GM12878 (cell line): ENCODE measurements around the gene PEX11B. TPM values are rescaled to one million over a fixed set of nuclear protein-coding genes. Genes with fewer than 3 reads are reported as not detected.

ENCODE experiments used
- ATAC-seq: fragments of 200-7000 bp; cut with Tn5 transposase; 3 replicates; pipeline ENCODE4 v1.9.1; 2020; ENCODE audit warnings: mild to moderate bottlenecking, moderate library complexity
- BruUV-seq: library from RNA; stranded (reverse); fragments of 400-500 nt; replicated peaks from 2 replicates; lab custom pipeline; 2021; lab: Mats Ljungman, UMichigan
- CTCF ChIA-PET: fragments of 300-600 bp; sonication (Branson Sonifier 250); formaldehyde crosslinking; extraction: SDS; loops from one replicate; lab custom pipeline; 2021; ENCODE audit warnings: inconsistent platforms; lab: Yijun Ruan, JAX
- POLR2A ChIA-PET: fragments of 350-600 bp; formaldehyde crosslinking; extraction: SDS; loops from one replicate; lab custom pipeline; 2021; ENCODE audit warnings: inconsistent platforms; lab: Charles Lee
- RAD21 ChIA-PET: fragments of 300-600 bp; sonication (Branson Sonifier 250); formaldehyde crosslinking; loops from one replicate; lab custom pipeline; 2023; ENCODE audit warnings: antibody characterized with exemption; ENCODE audit not compliant: unreplicated experiment; lab: Charles Lee
- SMC1A ChIA-PET: fragments of 300-600 bp; sonication (Branson Sonifier 250); formaldehyde crosslinking; loops from one replicate; lab custom pipeline; 2023; ENCODE audit not compliant: unreplicated experiment, uncharacterized antibody; lab: Charles Lee
- DNase-seq: peaks from one replicate; pipeline ENCODE4 v3.0.0-alpha.2; 2011; ENCODE audit warnings: low read depth, low spot score
- FAIRE-seq: peaks from 3 replicates; lab custom pipeline; 2011; peaks lifted over from hg19 to GRCh38; lab: Jason Lieb, UNC
- H2AFZ ChIP-seq: 2 replicates; pipeline ENCODE4 v1.6.0; 2011; ENCODE audit warnings: low read depth, low read length, control low read depth; ENCODE audit not compliant: control insufficient read depth
- H3K27ac ChIP-seq: 2 replicates; pipeline ENCODE4 v1.5.1; 2011; ENCODE audit warnings: control low read depth; ENCODE audit not compliant: control insufficient read depth, insufficient read depth
- H3K27me3 ChIP-seq, 2 experiments: replicated peaks in 1 of 2; 2 replicates each; pipeline versions ENCODE4 v1.6.0 to v1.6.1; 2011; ENCODE audit warnings: low read length in 1 of 2; ENCODE audit not compliant: control insufficient read depth in 2 of 2, insufficient read depth in 2 of 2
- H3K36me3 ChIP-seq, 2 experiments: 2 replicates each; pipeline ENCODE4 v1.5.1; 2011; ENCODE audit warnings: low read length in 1 of 2; ENCODE audit not compliant: control insufficient read depth in 2 of 2, insufficient read depth in 2 of 2
- H3K4me1 ChIP-seq: 2 replicates; pipeline ENCODE4 v1.6.1; 2011; ENCODE audit warnings: mild to moderate bottlenecking, low read length, moderate library complexity, mixed read lengths; ENCODE audit not compliant: control insufficient read depth, insufficient read depth
- H3K4me2 ChIP-seq: 2 replicates; pipeline ENCODE4 v1.6.0; 2011; ENCODE audit warnings: control low read depth; ENCODE audit not compliant: control insufficient read depth, insufficient read depth
- H3K4me3 ChIP-seq: fragments of 200-600 bp; sonication (generic); 2 replicates; pipeline ENCODE4 v1.5.1; 2016
- H3K79me2 ChIP-seq: 2 replicates; pipeline ENCODE4 v1.6.0; 2011; ENCODE audit warnings: low read length; ENCODE audit not compliant: control insufficient read depth, insufficient read depth
- H3K9ac ChIP-seq: 2 replicates; pipeline ENCODE4 v1.8.0; 2011; ENCODE audit warnings: low read length, control low read depth, mixed read lengths; ENCODE audit not compliant: control insufficient read depth, insufficient read depth
- H3K9me3 ChIP-seq: replicated peaks from 3 replicates; pipeline ENCODE4 v1.5.1; 2011; ENCODE audit warnings: mild to moderate bottlenecking, low read length; ENCODE audit not compliant: control insufficient read depth, insufficient read depth
- H4K20me1 ChIP-seq: 2 replicates; pipeline ENCODE4 v1.6.0; 2011; ENCODE audit not compliant: control insufficient read depth, insufficient read depth
- CREM ChIP-seq: IDR thresholded peaks from 2 replicates; pipeline ENCODE4 v1.6.1; 2014; ENCODE audit warnings: antibody characterized with exemption, low read depth
- DPF2 ChIP-seq: fragments of 450-650 bp; IDR thresholded peaks from 2 replicates; pipeline ENCODE4 v1.6.1; 2017; ENCODE audit warnings: mild to moderate bottlenecking
- EGR1 ChIP-seq, 2 experiments: IDR thresholded peaks; 1 replicate in 1 of 2; 2 replicates in 1 of 2; pipeline ENCODE4 v1.6.1; 2011 to 2012; ENCODE audit warnings: low read depth in 2 of 2, low read length in 2 of 2, borderline replicate concordance in 1 of 2, mild to moderate bottlenecking in 1 of 2, moderate library complexity in 1 of 2
- HDGF ChIP-seq: fragments of 450-650 bp; IDR thresholded peaks from 2 replicates; pipeline ENCODE4 v1.6.1; 2016; ENCODE audit warnings: antibody characterized with exemption
- KDM1A ChIP-seq: fragments of 200-600 bp; sonication (generic); IDR thresholded peaks from 2 replicates; pipeline ENCODE4 v1.6.1; 2016; ENCODE audit warnings: borderline replicate concordance
- MEF2A ChIP-seq: IDR thresholded peaks from 2 replicates; pipeline ENCODE4 v1.6.1; 2011; ENCODE audit warnings: low read depth, mild to moderate bottlenecking, low read length, moderate library complexity; ENCODE audit not compliant: insufficient read depth
- NBN ChIP-seq: fragments of 450-650 bp; IDR thresholded peaks from 2 replicates; pipeline ENCODE4 v1.6.1; 2016
- NFYA ChIP-seq: IDR thresholded peaks from 2 replicates; pipeline ENCODE4 v1.6.1; 2011; ENCODE audit warnings: low read depth, mild to moderate bottlenecking, low read length, improper control_type of control experiment, borderline replicate concordance
- NFYB ChIP-seq: IDR thresholded peaks from 2 replicates; pipeline ENCODE4 v1.6.1; 2011; ENCODE audit warnings: low read depth, mild to moderate bottlenecking, low read length, improper control_type of control experiment, moderate library complexity; ENCODE audit not compliant: insufficient read depth
- NR2F1 ChIP-seq: fragments of 450-650 bp; conservative IDR thresholded peaks from 2 replicates; pipeline ENCODE4 v1.6.1; 2017; ENCODE audit warnings: mild to moderate bottlenecking
- PML ChIP-seq: IDR thresholded peaks from 2 replicates; pipeline ENCODE4 v1.6.1; 2012; ENCODE audit warnings: low read length, inconsistent platforms
- POLR2AphosphoS2 ChIP-seq: IDR thresholded peaks from 2 replicates; pipeline ENCODE4 v1.6.1; 2011; ENCODE audit warnings: low read depth, mild to moderate bottlenecking, low read length, improper control_type of control experiment, moderate library complexity
- RFX5 ChIP-seq: IDR thresholded peaks from 2 replicates; pipeline ENCODE4 v1.6.1; 2011; ENCODE audit warnings: low read depth, low read length, improper control_type of control experiment
- SMAD1 ChIP-seq: fragments of 450-650 bp; IDR thresholded peaks from 2 replicates; pipeline ENCODE4 v1.6.1; 2018; ENCODE audit warnings: mild to moderate bottlenecking, low read depth; ENCODE audit not compliant: partially characterized antibody
- SMAD5 ChIP-seq: IDR thresholded peaks from 2 replicates; pipeline ENCODE4 v1.6.1; 2016; ENCODE audit warnings: antibody characterized with exemption, low read depth
- SMC3 ChIP-seq: IDR thresholded peaks from 2 replicates; pipeline ENCODE4 v1.6.1; 2011; ENCODE audit warnings: low read length, improper control_type of control experiment, borderline replicate concordance
- SPI1 ChIP-seq: IDR thresholded peaks from 2 replicates; pipeline ENCODE4 v1.6.1; 2011; ENCODE audit warnings: low read depth, mild to moderate bottlenecking, low read length, moderate library complexity, borderline replicate concordance; ENCODE audit not compliant: insufficient read depth
- TAF1 ChIP-seq: IDR thresholded peaks from 2 replicates; pipeline ENCODE4 v1.6.1; 2011; ENCODE audit warnings: mild to moderate bottlenecking, low read depth, low read length, borderline replicate concordance
- ZZZ3 ChIP-seq: IDR thresholded peaks from 2 replicates; pipeline ENCODE4 v1.6.1; 2011; ENCODE audit warnings: low read depth; ENCODE audit not compliant: control insufficient read depth, insufficient read length
- WGBS: methylation state at CpG from one replicate; pipeline ENCODE4 v1.1.6; 2016; ENCODE audit warnings: low lambda C conversion rate; ENCODE audit not compliant: insufficient replicate concordance, insufficient coverage; ENCODE audit errors: missing lambda C conversion rate; 5-methylcytosine and 5-hydroxymethylcytosine counted together
- in situ Hi-C: fragments of 300-500 bp; cut with MboI; formaldehyde crosslinking; loops from 9 replicates; pipeline ENCODE4 v1.14.3; 2018; ENCODE audit warnings: mixed read lengths
- intact Hi-C: fragments of 100-400 bp; cut with micrococcal nuclease; formaldehyde crosslinking; loops from one replicate; pipeline ENCODE4 v1.14.2; 2022; ENCODE audit not compliant: unreplicated experiment
- polyA plus RNA-seq, 11 experiments: library from polyadenylated mRNA; depleted of rRNA in 4 of 11; unstranded in 6 of 11; stranded (reverse) in 5 of 11; fragments of >200 nt; fragmentation: Nextera tagmentation in 4 of 11; fragmentation: Illumina TruSeq in 1 of 11; extraction: Ambion mirVana in 4 of 11; extraction: Trizol in 1 of 11; gene quantifications; 1 replicate in 1 of 11; 2 replicates in 10 of 11; pipeline versions ENCODE4 v1.2.1 to v1.2.3, GENCODE V29; 2011 to 2016; ENCODE audit warnings: inconsistent platforms in 2 of 11, missing spikeins in 2 of 11, low read depth in 1 of 11
- total RNA-seq, 4 experiments: library from RNA; depleted of rRNA in 3 of 4; stranded (reverse); fragments of >200 nt in 3 of 4; fragmentation: Illumina TruSeq in 1 of 4; extraction: Trizol in 1 of 4; gene quantifications; 2 replicates each; pipeline versions ENCODE4 v1.2.1 to v1.2.3, GENCODE V29; 2013 to 2021
- TF ChIP-seq, protein P1 (sequence below): fragments of 450-650 bp; IDR thresholded peaks from 2 replicates; pipeline ENCODE4 v1.6.1; 2017; ENCODE audit warnings: low read depth, mild to moderate bottlenecking, moderate library complexity
- TF ChIP-seq, protein P2 (sequence below): fragments of 450-650 bp; IDR thresholded peaks from 2 replicates; pipeline ENCODE4 v1.6.1; 2014; ENCODE audit warnings: mild to moderate bottlenecking

The PEX11B gene
- total and polyA plus RNA-seq, 10 of the 15 experiments (the other 5 are each of a cell fraction or from before 2014, with no cell fraction given), result 24.9 to 129 (median 40.7) TPM

DNA sequence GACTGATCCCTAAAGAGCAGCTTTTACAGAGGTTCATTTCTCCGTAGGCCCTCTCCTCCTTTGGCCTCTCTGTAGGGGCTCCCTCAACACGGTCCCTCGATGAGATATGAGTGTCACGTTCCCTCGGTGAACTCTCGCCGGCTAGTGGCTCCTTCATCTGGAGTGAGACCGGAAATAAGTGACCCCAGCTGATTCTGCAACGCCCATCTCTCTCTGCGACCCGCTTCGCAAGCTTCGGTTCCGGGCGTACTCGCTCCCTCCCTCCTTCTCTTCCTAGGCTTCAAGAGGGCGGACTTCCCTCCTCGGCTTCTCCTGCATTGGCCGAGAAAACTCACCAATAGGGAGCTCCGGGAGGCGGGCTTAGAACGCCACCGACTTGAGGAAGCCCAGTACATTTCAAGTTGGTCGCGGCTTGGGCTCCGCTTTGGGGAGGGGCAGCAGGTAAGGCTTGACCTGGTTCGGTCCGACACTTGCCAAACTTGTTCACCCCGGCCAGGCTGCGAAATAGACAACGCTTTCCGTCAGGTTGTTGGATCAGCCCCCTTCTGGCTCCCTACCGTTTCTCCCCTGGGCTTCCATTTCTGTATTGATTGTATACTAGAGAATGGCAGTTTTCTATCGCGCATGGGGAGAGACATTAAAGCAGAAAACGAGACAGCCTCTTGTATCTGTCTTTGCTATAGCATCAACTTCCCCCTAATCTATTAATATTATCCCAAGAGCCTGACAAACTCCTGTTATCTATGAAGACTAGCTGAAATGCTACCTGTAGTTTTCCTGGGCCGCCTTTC, 46.0 kb upstream of the PEX11B start, which contains the start of the genes ANKRD34A and POLR3GL:
Gene ANKRD34A, minus strand, starts transcription at position 248 of the 791 bp plus-strand sequence. CDS start 2,816 bp downstream, outside the sequence.
Gene POLR3GL, plus strand, starts transcription at position 363 of the 791 bp plus-strand sequence. CDS start 10,176 bp downstream, outside the sequence.
- Histone ChIP-seq H3K9me3 (peaks cover 7% of the 10 kb centered on the region), H3K9ac (peak within 1 kb of the TSS; percentile 70), H4K20me1 (no peaks in the 10 kb centered on the region), H3K79me2 (no peaks in the 10 kb centered on the region; the same call in 1 of the 2 replicates), H3K4me3 (peak within 1 kb of the TSS; percentile 79), H3K27me3 (no peaks in the 10 kb centered on the region; a peak in 1 of 4 replicates), H3K36me3 (no peaks in the 10 kb centered on the region), H3K4me2 (peak within 1 kb of the TSS; percentile 69), H3K4me1 (peaks cover 19% of the 10 kb centered on the region), H2AFZ (peak within 1 kb of the TSS; percentile 99), H3K27ac (peak within 1 kb of the TSS; percentile 73)
- POLR2A ChIA-PET, result interaction anchor here (0.6 to 6.0 kb wide), 27 partner anchors 9 to 140 kb away, joined by 3 to 102 read pairs (median 6); partner anchors contain the start of genes NUDT17, PEX11B, PIAS3 and POLR3C
- FAIRE-seq (peak; percentile 98), ATAC-seq (peak; percentile 95), DNase-seq (peak; percentile 80)
- RAD21 ChIA-PET, result interaction anchor here (0.7 to 6.7 kb wide), 18 partner anchors 10 to 119 kb away, joined by 3 to 100 read pairs (median 4); partner anchors contain the start of genes NUDT17, PEX11B, PIAS3 and RBM8A
- WGBS, result under 1% methylated on average over 37 of the region's 37 CpGs
- SMC1A ChIA-PET, result interaction anchor here (0.6 to 7.9 kb wide), 24 partner anchors 8 to 138 kb away, joined by 3 to 93 read pairs (median 5); partner anchors contain the start of genes PIAS3 and RBM8A
- in situ Hi-C loops, result no loop called here
- intact Hi-C loops, result loop anchor here (5.0 kb wide), 1 partner anchor 73 kb away; no protein-coding TSS in a partner anchor
- BruUV-seq, result TSS peak; percentile 94
- CTCF ChIA-PET, result interaction anchor here (0.5 to 4.8 kb wide), 17 partner anchors 8 to 120 kb away, joined by 3 to 65 read pairs (median 6); partner anchors contain the start of genes ITGA10, NUDT17, PIAS3 and RBM8A
- TF ChIP-seq NBN, result 0 out of 2 replicates have a peak, but pooled peaks have one; percentile 53
- no peak for TF ChIP-seq KDM1A
- no peak for TF ChIP-seq MEF2A
- TF ChIP-seq POLR2AphosphoS2, result peak; percentile 95
- peak; percentile 19; the same call in 1 of the 2 replicates for TF ChIP-seq NFYA
- TF ChIP-seq SMC3, result no peak
- peak; percentile 83; the same call in 1 of the 2 replicates for TF ChIP-seq TAF1
- TF ChIP-seq NR2F1, result no peak
- TF ChIP-seq SMAD1, result peak; percentile 41
- peak; percentile 90 for TF ChIP-seq HDGF
- TF ChIP-seq SPI1, result peak; percentile 74; the same call in 1 of the 2 replicates
- TF ChIP-seq EGR1 (IDR thresholded peaks at IDR 0.05; ENCODE audit: borderline replicate concordance in 1 of 2, low read depth in 2 of 2, low read length in 2 of 2), result peak in 1 of 2 experiments; percentile 11; a peak in 1 of 3 replicates
- 0 out of 2 replicates have a peak, but pooled peaks have one; percentile 47 for TF ChIP-seq RFX5
- peak; percentile 11; the same call in 1 of the 2 replicates for TF ChIP-seq CREM
- TF ChIP-seq ZZZ3, result no peak
- peak; percentile 85; the same call in 1 of the 2 replicates for TF ChIP-seq SMAD5
- TF ChIP-seq DPF2, result no peak
- TF ChIP-seq, protein P1, sequence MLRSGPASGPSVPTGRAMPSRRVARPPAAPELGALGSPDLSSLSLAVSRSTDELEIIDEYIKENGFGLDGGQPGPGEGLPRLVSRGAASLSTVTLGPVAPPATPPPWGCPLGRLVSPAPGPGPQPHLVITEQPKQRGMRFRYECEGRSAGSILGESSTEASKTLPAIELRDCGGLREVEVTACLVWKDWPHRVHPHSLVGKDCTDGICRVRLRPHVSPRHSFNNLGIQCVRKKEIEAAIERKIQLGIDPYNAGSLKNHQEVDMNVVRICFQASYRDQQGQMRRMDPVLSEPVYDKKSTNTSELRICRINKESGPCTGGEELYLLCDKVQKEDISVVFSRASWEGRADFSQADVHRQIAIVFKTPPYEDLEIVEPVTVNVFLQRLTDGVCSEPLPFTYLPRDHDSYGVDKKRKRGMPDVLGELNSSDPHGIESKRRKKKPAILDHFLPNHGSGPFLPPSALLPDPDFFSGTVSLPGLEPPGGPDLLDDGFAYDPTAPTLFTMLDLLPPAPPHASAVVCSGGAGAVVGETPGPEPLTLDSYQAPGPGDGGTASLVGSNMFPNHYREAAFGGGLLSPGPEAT, result peak; percentile 59; the same call in 1 of the 2 replicates
- TF ChIP-seq, protein P2, sequence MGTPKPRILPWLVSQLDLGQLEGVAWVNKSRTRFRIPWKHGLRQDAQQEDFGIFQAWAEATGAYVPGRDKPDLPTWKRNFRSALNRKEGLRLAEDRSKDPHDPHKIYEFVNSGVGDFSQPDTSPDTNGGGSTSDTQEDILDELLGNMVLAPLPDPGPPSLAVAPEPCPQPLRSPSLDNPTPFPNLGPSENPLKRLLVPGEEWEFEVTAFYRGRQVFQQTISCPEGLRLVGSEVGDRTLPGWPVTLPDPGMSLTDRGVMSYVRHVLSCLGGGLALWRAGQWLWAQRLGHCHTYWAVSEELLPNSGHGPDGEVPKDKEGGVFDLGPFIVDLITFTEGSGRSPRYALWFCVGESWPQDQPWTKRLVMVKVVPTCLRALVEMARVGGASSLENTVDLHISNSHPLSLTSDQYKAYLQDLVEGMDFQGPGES, result peak; percentile 35; the same call in 1 of the 2 replicates
- TF ChIP-seq PML, result peak; percentile 91
- peak; percentile 97 for TF ChIP-seq NFYB
